Ovary (tissue), 3 donors: ENCODE measurements around the gene EHMT1.

Experiments
- POLR2A ChIP-seq: fragments of 450-650 bp; IDR thresholded peaks from one replicate; pipeline ENCODE4 v1.6.1; 2017; ENCODE audit warnings: antibody characterized with exemption, mild to moderate bottlenecking, moderate library complexity
- TF ChIP-seq, protein P1 (sequence below), 3 donors: fragments of 450-650 bp in 2 of 3; fragments of 200-600 bp in 1 of 3; IDR thresholded peaks; one replicate each; pipeline versions ENCODE4 v1.5.1 to v1.8.0; 2016 to 2022; ENCODE audit warnings: antibody characterized with exemption in 3 of 3, mild to moderate bottlenecking in 1 of 3
- donor health status: DM: no; HTN: no; CAD: no.

DNA sequence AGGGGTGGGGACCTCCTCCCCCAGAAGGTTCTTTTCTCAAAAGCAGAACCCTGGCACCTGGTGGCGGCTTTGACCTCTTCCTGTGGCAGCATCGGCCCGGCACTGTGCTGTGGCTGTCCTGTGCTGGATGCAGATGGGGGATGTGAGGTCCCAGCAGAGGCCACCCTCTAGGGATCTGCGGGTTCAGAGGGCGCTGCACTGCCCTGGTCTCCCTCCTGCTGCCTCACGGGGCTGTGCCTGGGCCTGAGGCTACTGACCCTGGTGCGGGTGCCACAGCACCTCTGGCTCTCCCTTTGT lies 182.2 kb downstream of the EHMT1 start:
- TF ChIP-seq, protein P1, sequence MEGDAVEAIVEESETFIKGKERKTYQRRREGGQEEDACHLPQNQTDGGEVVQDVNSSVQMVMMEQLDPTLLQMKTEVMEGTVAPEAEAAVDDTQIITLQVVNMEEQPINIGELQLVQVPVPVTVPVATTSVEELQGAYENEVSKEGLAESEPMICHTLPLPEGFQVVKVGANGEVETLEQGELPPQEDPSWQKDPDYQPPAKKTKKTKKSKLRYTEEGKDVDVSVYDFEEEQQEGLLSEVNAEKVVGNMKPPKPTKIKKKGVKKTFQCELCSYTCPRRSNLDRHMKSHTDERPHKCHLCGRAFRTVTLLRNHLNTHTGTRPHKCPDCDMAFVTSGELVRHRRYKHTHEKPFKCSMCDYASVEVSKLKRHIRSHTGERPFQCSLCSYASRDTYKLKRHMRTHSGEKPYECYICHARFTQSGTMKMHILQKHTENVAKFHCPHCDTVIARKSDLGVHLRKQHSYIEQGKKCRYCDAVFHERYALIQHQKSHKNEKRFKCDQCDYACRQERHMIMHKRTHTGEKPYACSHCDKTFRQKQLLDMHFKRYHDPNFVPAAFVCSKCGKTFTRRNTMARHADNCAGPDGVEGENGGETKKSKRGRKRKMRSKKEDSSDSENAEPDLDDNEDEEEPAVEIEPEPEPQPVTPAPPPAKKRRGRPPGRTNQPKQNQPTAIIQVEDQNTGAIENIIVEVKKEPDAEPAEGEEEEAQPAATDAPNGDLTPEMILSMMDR (IDR thresholded peaks at IDR 0.05): no peak
- TF ChIP-seq POLR2A: no peak
